GM18951 (cell line): ENCODE data around the gene SLC38A9.

Experiments used
- POLR2A ChIP-seq: IDR thresholded peaks from 4 replicates; pipeline ENCODE4 v1.6.1; 2011; ENCODE audit warnings: mild to moderate bottlenecking; ENCODE audit not compliant: insufficient read length, insufficient read depth; ENCODE audit errors: extremely low read depth
- in situ Hi-C: fragments of 300-500 bp; cut with MboI; formaldehyde crosslinking; loops from one replicate; pipeline ENCODE4 v1.12.0; 2022; ENCODE audit warnings: low sequenced_read_pairs, mixed read lengths, inconsistent platforms; ENCODE audit not compliant: unreplicated experiment

The SLC38A9 gene

DNA sequence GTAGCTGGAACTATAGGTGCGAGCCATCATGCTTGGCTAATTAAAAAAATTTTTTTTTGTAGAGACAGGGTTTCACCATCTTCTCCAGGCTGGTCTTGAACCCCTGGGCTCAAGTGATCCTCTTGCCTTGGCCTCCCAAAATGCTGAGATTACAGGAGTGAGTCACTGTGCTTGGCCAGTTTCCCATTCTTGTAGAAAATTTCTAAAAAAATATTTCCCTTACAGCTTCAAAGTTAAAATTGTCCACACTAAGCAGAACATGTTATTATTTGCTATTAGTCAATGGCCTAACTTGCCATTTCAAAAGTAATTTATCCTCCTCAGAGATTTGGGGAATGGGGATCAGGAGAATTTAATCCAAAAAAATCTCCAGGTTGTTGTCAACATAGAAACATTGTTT, 40.1 kb downstream of the SLC38A9 start:
- in situ Hi-C loops = no loop called here
- TF ChIP-seq POLR2A = no peak

DNA sequence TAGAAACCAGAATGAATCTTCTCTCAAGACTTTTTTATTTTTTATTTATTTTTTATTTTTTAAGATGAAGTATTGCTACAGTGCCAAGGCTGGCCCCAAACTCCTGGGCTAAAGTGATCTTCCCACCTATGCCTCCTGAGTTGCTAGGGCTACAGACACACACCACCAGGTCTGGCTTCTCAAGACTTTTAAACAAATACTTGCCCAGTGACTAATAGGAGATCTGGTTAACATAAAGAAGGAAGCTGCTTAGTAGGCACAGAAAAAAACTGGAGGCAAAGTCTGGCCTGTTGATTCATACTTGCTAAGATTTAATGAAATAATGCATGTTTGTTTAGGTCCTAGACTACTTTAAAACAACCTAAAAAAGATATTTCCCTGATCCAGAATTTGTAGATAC, 43.8 kb downstream of the SLC38A9 start:
- in situ Hi-C loops = no loop called here
- no peak for TF ChIP-seq POLR2A

DNA sequence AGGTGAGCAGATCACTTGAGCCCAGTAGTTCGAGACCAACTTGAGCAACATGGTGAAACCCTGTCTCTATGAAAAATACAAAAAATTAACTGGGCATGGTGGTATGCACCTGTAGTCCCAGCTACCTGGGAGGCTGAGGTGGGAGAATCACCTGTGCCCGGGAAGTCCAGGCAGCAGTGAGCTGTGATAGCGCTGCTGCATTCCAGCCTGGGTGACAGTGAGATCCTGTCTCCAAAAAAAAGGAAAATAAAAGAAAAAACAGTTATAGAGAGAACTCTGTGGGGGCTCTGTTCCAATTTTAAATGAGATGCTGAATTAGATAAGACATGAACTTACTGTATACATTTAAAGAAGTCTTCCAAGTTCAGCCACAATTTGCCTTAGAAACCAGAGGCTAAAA, 44.2 kb downstream of the SLC38A9 start:
- in situ Hi-C loops = no loop called here
- no peak for TF ChIP-seq POLR2A

DNA sequence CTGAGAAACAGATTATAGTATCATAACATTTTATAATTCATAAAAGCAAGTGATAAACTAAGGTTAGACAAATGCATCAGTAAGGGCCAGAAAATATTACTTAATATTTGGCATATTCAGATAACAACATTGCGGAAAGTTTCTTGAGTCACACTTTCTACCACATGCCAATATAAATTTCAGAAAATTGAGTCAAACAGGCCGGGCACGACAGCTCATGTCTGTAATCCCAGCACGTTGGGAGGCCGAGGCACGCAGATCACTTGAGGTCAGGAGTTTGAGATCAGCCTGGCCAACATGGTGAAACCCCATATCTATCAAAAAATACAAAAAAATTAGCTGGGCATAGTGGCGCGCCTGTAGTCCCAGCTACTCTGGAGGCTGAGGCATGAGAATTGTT, 47.1 kb downstream of the SLC38A9 start:
- no peak for TF ChIP-seq POLR2A
- in situ Hi-C loops = no loop called here

DNA sequence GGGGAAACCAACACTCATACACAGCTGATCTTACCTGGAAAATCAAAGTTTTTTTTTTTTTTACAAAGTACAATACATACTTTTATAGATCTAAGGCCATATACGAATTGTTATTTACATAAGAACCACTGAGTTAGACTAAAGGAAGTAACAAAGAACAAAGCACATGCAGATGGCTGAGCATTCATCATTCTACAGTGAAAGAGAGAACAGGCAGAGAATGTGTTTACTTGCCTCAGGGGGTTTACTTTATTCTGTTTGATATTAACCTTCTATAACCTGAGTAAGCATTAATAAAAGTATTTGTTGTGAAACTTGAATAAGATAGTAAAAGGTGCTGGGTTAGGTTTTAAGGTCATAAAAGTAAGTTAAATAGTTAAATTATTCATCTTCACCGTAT, 54.7 kb downstream of the SLC38A9 start:
- no peak for TF ChIP-seq POLR2A
- in situ Hi-C loops = no loop called here

DNA sequence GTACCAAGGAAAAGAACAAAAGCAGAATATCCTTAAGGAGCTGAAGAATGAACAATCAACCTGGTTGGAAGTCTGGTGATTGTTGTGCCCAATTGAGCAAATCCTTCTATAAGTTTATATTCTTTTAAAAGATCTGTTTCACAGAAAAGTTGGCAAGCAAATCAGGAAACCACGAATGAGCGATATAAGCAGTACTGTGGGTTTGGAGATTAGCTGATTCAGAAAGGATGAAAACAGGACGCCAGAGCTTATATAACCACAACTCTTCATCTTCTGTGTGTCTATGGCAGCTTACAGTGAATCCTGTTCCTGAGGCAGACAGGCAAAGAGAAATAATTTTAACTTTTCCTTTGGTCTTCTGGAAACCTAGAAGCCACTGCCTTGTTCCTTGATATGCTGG, 61.7 kb downstream of the SLC38A9 start:
- no peak for TF ChIP-seq POLR2A
- in situ Hi-C loops = no loop called here

DNA sequence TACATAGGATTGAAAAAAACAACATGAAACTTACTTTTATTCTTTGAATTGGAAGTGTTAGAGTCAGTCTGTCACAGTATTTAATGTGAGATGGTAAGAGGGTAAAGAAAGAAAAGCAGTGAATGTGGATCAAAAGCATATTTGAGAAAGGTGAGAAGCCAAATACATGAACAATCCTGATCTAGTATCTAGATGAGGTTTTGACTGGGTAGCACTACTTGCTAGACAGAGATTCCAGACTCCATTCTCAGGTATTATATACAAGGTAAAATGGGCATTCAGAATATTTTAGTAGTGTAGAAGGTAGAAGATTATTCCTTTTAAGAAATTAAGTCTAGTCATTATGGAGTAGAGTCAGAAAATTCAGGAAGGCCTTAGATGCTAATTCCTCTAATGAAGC, 62.2 kb downstream of the SLC38A9 start:
- no peak for TF ChIP-seq POLR2A
- in situ Hi-C loops = no loop called here

DNA sequence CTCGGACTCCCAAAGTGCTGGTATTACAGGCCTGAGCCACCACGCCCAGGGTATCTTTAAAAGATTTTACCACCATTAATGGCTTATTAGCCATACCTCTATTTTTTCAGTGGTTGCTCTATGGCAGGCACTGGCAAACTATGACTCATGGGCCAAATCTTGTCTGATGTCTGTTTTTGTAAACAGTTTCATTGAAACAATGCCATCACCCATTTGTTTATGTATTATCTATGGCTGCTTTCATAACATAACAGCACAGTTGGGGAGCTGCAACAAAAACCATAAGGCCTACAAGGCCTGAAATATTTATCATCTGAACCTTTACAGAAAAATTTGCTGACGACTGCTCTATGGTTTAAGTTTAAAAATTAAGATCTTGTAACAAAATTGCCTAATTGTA, 66.8 kb downstream of the SLC38A9 start:
- in situ Hi-C loops = no loop called here
- TF ChIP-seq POLR2A = no peak

DNA sequence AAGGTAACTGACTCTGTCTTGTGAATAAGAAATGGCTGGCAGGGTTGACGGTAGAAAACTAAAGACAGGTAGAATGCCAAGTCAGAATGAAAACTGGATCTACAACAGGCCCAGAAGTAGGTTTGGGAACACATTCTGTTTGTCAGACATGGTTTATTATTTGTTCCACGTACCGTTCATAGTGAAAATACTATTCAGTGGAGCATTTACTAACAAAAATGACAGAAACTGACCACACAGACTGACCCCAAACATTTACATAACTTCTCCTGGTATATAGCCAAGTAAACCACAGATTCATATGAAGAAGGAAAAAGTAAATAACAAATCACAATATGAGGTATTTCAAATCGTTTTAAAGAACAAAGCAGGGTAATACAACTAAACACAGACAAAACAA, 73.7 kb downstream of the SLC38A9 start:
- in situ Hi-C loops = no loop called here
- TF ChIP-seq POLR2A = no peak

DNA sequence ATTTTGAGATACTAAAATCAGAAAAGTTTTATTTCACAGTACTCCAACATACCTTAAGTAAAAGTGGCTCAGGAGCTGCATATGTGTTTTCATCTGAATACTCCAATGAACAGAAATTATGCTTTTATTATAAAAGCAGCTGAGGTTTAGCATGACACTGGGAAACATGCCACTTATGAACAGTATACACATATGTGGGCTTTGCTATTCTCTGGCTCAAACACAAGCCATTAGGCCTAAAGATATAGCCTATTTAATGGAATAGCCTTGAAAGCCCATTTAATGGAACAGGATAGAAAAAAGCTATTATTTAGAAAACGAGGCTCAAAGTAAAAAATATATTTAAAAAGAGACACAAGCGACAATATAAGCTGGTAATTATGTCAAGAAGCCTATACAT, 74.1 kb downstream of the SLC38A9 start:
- no peak for TF ChIP-seq POLR2A
- in situ Hi-C loops = no loop called here

DNA sequence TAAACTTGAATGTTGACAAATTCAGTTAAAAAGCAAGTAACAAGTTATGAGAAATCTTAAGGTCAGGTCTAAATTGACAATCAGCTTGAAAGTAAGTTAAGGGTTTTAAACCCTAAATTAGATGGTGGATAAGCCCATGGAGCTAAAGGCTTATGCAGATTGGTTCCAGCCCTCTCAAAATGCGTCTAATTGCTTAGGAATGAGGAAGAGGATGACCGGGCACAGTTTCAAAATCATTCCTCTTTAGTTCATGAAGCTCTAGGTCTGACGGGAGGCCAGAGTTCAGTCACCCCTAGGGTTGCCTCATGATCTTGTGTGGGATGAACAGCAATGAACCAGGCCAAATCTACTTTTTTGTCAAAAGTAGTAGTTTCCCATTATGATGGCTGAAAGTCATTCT, 75.4 kb downstream of the SLC38A9 start:
- no peak for TF ChIP-seq POLR2A
- in situ Hi-C loops = no loop called here

DNA sequence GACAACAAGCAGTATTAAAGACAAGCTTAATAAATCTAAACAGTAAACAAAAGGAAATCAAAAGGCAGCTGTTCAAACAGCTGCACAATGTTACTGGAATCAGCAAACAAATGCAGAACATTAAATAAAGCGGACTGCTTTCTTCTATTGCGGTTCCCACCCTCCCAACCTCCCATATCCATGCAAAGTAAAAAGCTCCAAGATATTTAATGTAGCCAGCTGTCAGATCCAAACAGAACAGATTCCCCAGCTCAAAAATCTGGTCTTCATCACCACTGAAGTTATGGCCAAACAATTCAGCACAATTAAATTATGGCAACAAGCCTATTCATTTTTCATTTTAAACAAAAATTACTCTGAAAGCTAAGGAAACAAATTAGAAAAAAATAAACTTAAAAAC, 75.9 kb downstream of the SLC38A9 start:
- in situ Hi-C loops = no loop called here
- TF ChIP-seq POLR2A = no peak

DNA sequence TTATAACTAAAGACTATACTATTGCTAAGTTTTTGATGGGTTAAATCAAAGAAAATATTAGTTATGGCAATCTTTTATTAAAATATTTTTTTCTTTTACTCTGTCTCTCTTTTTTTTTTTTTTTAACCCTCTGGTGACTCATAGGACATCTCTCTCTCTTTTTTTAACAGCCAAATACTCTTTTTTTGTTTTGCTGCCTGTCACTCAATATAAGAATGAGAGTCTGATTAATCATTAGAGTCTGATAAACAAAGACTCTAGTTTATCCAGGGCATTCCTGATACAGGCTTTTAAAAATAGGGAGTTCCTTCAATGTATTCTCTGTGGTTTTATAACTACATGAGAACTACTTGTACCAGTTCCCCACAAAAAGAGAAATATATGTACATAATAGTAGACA, 77.3 kb downstream of the SLC38A9 start:
- no peak for TF ChIP-seq POLR2A
- in situ Hi-C loops = no loop called here

DNA sequence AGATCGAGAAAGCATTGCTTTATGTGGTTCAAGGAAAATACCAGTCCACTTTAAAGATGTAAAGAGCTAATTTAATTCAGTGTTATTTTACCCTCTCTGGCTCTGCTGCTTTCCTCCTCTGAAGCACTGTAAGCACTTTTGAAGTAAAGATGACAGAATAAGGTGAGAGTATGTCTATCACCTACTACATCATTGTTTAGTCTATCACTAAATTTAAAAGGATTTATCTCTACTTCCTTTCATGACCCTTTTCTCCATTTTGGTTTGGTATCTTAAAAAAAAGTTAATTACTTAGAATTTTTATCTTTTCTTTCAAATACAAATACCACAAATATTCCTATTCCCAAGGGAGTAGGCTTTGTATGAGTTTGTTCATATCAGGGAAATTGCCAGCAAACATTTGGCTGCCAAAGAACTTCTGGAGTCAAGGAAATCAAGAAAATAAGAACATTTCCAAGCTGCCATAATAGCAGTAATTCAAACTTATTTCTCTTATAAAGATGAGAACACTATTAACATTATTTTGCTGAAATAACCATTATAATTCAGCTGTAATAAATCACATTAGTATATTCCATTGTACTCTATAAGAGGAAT, 77.8 kb downstream of the SLC38A9 start:
- in situ Hi-C loops = no loop called here
- no peak for TF ChIP-seq POLR2A

DNA sequence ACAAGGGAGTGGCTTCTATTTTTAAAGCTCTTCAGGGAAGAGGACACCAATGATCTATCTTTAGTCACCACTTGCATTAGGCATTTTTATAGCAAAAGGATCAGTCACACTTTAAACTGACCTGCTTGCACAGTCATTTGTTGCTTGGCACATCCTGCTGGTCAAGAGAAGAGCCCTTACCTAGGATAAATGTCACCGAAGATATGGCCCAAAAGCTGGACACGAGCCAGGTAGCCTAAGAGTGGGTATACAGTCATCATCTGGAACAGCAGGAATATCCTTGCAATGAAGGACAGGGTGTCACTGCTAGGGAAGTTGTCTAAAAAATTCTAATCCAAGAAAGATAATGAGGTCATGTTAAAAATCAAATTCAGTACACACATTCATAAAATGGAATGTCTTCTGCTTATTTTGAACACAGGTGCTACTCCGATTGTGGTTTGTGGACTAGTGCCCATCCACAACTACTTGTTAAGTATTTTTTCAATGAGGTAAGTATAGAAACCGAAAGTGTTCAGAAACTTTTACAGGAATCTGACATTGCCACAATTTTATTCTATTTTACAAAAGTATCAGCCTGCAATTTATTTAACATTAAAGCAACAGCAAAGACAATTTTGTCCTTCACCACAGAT, 78.4 kb downstream of the SLC38A9 start:
- in situ Hi-C loops = no loop called here
- no peak for TF ChIP-seq POLR2A

DNA sequence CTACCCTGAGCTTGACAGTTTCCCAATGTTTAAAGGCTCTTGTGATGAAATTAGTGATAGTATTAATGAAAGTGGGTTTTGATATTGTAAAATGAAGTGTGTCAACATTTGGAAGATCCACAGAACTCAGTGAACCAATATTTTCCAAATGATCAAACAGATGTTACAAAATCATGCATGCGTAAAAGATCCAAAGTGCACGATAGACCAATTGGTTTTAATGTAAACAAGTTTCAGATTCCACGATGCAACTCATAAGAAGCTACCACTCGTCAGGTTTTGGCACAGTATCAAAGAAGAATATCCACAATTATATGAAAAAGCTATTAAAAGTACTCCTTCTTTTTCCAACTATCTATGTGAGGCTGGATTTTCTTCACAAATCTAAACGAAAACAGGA, 82.3 kb downstream of the SLC38A9 start:
- TF ChIP-seq POLR2A = no peak
- in situ Hi-C loops = no loop called here
